H9 (cell line): ENCODE measurements around the gene SRD5A2. TPM values are rescaled to one million over a fixed set of nuclear protein-coding genes. Genes with fewer than 3 reads are reported as not detected.

ENCODE experiments used
- DNase-seq: peaks from one replicate; pipeline ENCODE4 v3.0.0-alpha.2; 2017
- H2AFZ ChIP-seq: one replicate; pipeline ENCODE4 v1.6.1; 2013; ENCODE audit warnings: mild to moderate bottlenecking, low read length, control low read depth, moderate library complexity
- H2AK5ac ChIP-seq: 2 replicates; pipeline ENCODE4 v1.6.1; 2013; ENCODE audit warnings: low read length, control low read depth, mixed read lengths; ENCODE audit not compliant: insufficient read length
- H2BK120ac ChIP-seq: one replicate; pipeline ENCODE4 v1.6.1; 2013; ENCODE audit warnings: low read depth, mild to moderate bottlenecking, low read length, control low read depth, inconsistent platforms; ENCODE audit not compliant: poor library complexity, severe bottlenecking
- H2BK12ac ChIP-seq: 2 replicates; pipeline ENCODE4 v1.6.1; 2013; ENCODE audit warnings: low read length, control low read depth, mixed read lengths, low read depth; ENCODE audit not compliant: insufficient read length
- H2BK15ac ChIP-seq: 2 replicates; pipeline ENCODE4 v1.6.1; 2013; ENCODE audit warnings: low read depth, low read length, control low read depth
- H2BK20ac ChIP-seq: one replicate; pipeline ENCODE4 v1.6.1; 2013; ENCODE audit warnings: low read depth, mild to moderate bottlenecking, low read length, control low read depth, inconsistent platforms; ENCODE audit not compliant: poor library complexity, severe bottlenecking
- H2BK5ac ChIP-seq: 2 replicates; pipeline ENCODE4 v1.6.1; 2013; ENCODE audit warnings: low read length, control low read depth, mixed read lengths; ENCODE audit not compliant: insufficient read length
- H3K14ac ChIP-seq: 2 replicates; pipeline ENCODE4 v1.6.1; 2013; ENCODE audit warnings: low read length, control low read depth; ENCODE audit not compliant: insufficient read depth
- H3K18ac ChIP-seq: 2 replicates; pipeline ENCODE4 v1.6.1; 2013; ENCODE audit warnings: low read depth, mild to moderate bottlenecking, mixed read lengths, low read length, control low read depth; ENCODE audit not compliant: insufficient read length
- H3K23ac ChIP-seq: 2 replicates; pipeline ENCODE4 v1.6.1; 2013; ENCODE audit warnings: low read length, control low read depth, mixed read lengths, low read depth; ENCODE audit not compliant: insufficient read length
- H3K23me2 ChIP-seq: 2 replicates; pipeline ENCODE4 v1.6.1; 2013; ENCODE audit warnings: low read depth, mild to moderate bottlenecking, mixed read lengths, low read length, control low read depth; ENCODE audit not compliant: insufficient read length, poor library complexity, severe bottlenecking
- H3K27ac ChIP-seq: 2 replicates; pipeline ENCODE4 v1.5.1; 2013; ENCODE audit warnings: low read length, control low read depth, mixed read lengths, low read depth; ENCODE audit not compliant: insufficient read length
- H3K27me3 ChIP-seq: 2 replicates; pipeline ENCODE4 v1.6.1; 2013; ENCODE audit warnings: low read length, control low read depth, inconsistent platforms; ENCODE audit not compliant: insufficient read depth
- H3K4ac ChIP-seq: 2 replicates; pipeline ENCODE4 v1.6.1; 2013; ENCODE audit warnings: low read depth, mild to moderate bottlenecking, control low read depth, inconsistent platforms, low read length, moderate library complexity
- H3K4me1 ChIP-seq: 2 replicates; pipeline ENCODE4 v1.6.1; 2013; ENCODE audit warnings: low read length, control low read depth, inconsistent platforms; ENCODE audit not compliant: insufficient read depth
- H3K4me2 ChIP-seq: 2 replicates; pipeline ENCODE4 v1.6.1; 2013; ENCODE audit warnings: low read length, control low read depth, mixed read lengths; ENCODE audit not compliant: insufficient read length, insufficient read depth
- H3K56ac ChIP-seq: 2 replicates; pipeline ENCODE4 v1.6.1; 2013; ENCODE audit warnings: low read depth, mild to moderate bottlenecking, mixed read lengths, low read length, control low read depth; ENCODE audit not compliant: insufficient read length
- H3K79me1 ChIP-seq: 2 replicates; pipeline ENCODE4 v1.6.1; 2013; ENCODE audit warnings: low read depth, mild to moderate bottlenecking, moderate library complexity, low read length, control low read depth, inconsistent platforms; ENCODE audit not compliant: insufficient read depth, poor library complexity, severe bottlenecking
- H3K79me2 ChIP-seq: 2 replicates; pipeline ENCODE4 v1.6.1; 2013; ENCODE audit warnings: low read length, control low read depth, inconsistent platforms; ENCODE audit not compliant: insufficient read depth
- H3K9ac ChIP-seq: 2 replicates; pipeline ENCODE4 v1.6.1; 2013; ENCODE audit warnings: low read length, control low read depth, mixed read lengths; ENCODE audit not compliant: insufficient read length; ENCODE audit errors: extremely low read depth
- H3K9me3 ChIP-seq: one replicate; pipeline ENCODE4 v1.6.1; 2013; ENCODE audit warnings: low read depth, low read length, inconsistent platforms; ENCODE audit not compliant: control insufficient read depth
- H3T11ph ChIP-seq: one replicate; pipeline ENCODE4 v1.6.1; 2013; ENCODE audit warnings: mild to moderate bottlenecking, low read length, control low read depth, inconsistent platforms
- H4K20me1 ChIP-seq: one replicate; pipeline ENCODE4 v1.6.1; 2013; ENCODE audit not compliant: control insufficient read depth, insufficient read length, insufficient read depth
- H4K5ac ChIP-seq: 2 replicates; pipeline ENCODE4 v1.6.1; 2013; ENCODE audit warnings: low read depth, mild to moderate bottlenecking, mixed read lengths, low read length, control low read depth; ENCODE audit not compliant: insufficient read length
- H4K8ac ChIP-seq: replicated peaks from 2 replicates; pipeline ENCODE4 v1.6.1; 2013; ENCODE audit warnings: low read length, control low read depth, mixed read lengths, low read depth; ENCODE audit not compliant: insufficient read length
- H4K91ac ChIP-seq: 2 replicates; pipeline ENCODE4 v1.6.1; 2013; ENCODE audit warnings: low read depth, mild to moderate bottlenecking, moderate library complexity, mixed read lengths, low read length, control low read depth; ENCODE audit not compliant: insufficient read length
- H3K27ac Mint-ChIP-seq, 3 experiments: 2 replicates in 2 of 3; 3 replicates in 1 of 3; pipeline ENCODE4 v1.8.0; 2020 to 2021; ENCODE audit warnings: mixed read lengths in 3 of 3, mild to moderate bottlenecking in 1 of 3, moderate library complexity in 1 of 3
- H3K27me3 Mint-ChIP-seq: 2 replicates; pipeline ENCODE4 v1.8.0; 2021; ENCODE audit warnings: low read depth, mild to moderate bottlenecking, moderate library complexity, mixed read lengths
- H3K36me3 Mint-ChIP-seq, 3 experiments: 2 replicates in 2 of 3; 3 replicates in 1 of 3; pipeline ENCODE4 v1.8.0; 2020 to 2021; ENCODE audit warnings: low read depth in 3 of 3, mixed read lengths in 3 of 3; ENCODE audit not compliant: insufficient read depth in 1 of 3
- H3K4me1 Mint-ChIP-seq, 2 experiments: 2 replicates each; pipeline ENCODE4 v1.8.0; 2020; ENCODE audit warnings: mixed read lengths in 2 of 2
- H3K4me3 Mint-ChIP-seq, 2 experiments: 2 replicates in 1 of 2; 3 replicates in 1 of 2; pipeline ENCODE4 v1.8.0; 2020 to 2021; ENCODE audit warnings: mild to moderate bottlenecking in 2 of 2, mixed read lengths in 2 of 2, moderate library complexity in 1 of 2
- H3K9me3 Mint-ChIP-seq, 2 experiments: 2 replicates in 1 of 2; 3 replicates in 1 of 2; pipeline ENCODE4 v1.8.0; 2020; ENCODE audit warnings: mild to moderate bottlenecking in 2 of 2, mixed read lengths in 2 of 2, moderate library complexity in 1 of 2
- CTCF ChIP-seq: fragments of 200-600 bp; sonication (generic); conservative IDR thresholded peaks from 3 replicates; pipeline ENCODE4 v1.8.0; 2021; ENCODE audit warnings: antibody characterized with exemption, mild to moderate bottlenecking
- WGBS: extraction: QIAGEN DNeasy Blood & Tissue Kit; methylation state at CpG from one replicate; pipeline ENCODE4 v1.1.7; 2013; ENCODE audit warnings: missing lambda C conversion rate, low lambda C conversion rate, mixed read lengths; ENCODE audit not compliant: insufficient read length; ENCODE audit errors: extremely low coverage; 5-methylcytosine and 5-hydroxymethylcytosine counted together
- total RNA-seq: library from RNA; stranded (reverse); gene quantifications from 2 replicates; pipeline ENCODE4 v1.2.1, GENCODE V29; 2021

Gene SRD5A2
- total RNA-seq, 1 experiment from 2014 or later = not detected

DNA sequence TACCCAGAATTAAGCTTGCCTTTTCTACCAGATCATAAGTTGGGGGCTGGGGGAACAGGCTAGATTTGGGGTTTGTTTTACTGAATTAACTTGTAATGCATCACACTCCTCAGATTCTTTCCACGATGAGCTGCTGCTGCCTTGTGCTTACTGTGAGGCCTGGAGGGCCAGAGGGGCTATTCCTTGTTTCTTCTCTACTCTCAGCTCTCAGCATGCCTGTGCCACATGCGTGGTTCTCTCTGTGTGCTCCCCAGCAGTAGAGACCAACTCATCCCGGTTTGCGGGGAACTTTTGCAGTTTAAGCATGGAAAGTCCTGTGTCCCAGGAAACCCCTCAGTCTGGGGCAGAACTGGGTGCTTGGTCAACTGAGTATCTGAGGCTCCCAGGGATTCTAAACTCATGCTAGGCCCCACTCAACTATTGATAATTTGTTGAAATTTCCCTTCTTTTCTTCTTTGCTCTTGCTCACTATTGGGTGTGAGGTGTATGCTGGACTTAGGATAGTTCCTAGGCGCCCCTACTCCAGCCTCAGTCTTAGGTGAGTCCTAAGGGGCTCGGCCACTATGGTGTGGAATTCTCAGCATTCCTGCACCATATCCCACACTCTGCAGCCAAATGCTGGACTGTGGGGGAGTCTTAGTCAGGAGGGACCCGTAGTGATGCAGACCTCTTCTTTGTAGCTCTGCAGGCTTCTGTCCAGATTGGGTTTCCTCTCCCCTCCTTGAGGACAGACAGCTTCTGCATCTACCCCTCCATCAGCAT is 63.1 kb downstream of the SRD5A2 start:
- H4K8ac ChIP-seq = no peak overlapping the region
- no peak overlapping the region for H4K5ac ChIP-seq
- no CpG with 5 or more reads among the region's 7 CpGs for WGBS
- Mint-ChIP-seq H3K4me1 (peaks cover 0 to 2% of the 10 kb centered on the region in 2 experiments; a peak in 1 of 4 replicates), H3K27ac (no peak overlapping the region), H3K36me3 (peaks cover 0 to 4% (median 0%) of the 10 kb centered on the region in 3 experiments; a peak in 2 of 7 replicates), H3K4me3 (no peak overlapping the region), H3K9me3 (peaks cover 2 to 8% of the 10 kb centered on the region in 2 experiments; a peak in 4 of 5 replicates), H3K27me3 (no peaks in the 10 kb centered on the region; the same call in none of the 2 replicates)
- no peaks in the 10 kb centered on the region for H3K23me2 ChIP-seq
- no peaks in the 10 kb centered on the region for H4K20me1 ChIP-seq
- H3K79me2 ChIP-seq = no peaks in the 10 kb centered on the region
- no peaks in the 10 kb centered on the region for H3K4me1 ChIP-seq
- no peak overlapping the region for H4K91ac ChIP-seq
- H2BK15ac ChIP-seq = no peak overlapping the region
- H2AFZ ChIP-seq = no peak overlapping the region
- no peaks in the 10 kb centered on the region for H3K79me1 ChIP-seq
- no peaks in the 10 kb centered on the region for H3K9me3 ChIP-seq
- H3K14ac ChIP-seq = no peak overlapping the region
- no peaks in the 10 kb centered on the region; the same call in 1 of the 2 replicates for H3K27me3 ChIP-seq
- H3K4me2 ChIP-seq = no peak overlapping the region
- H3K18ac ChIP-seq = no peak overlapping the region
- no peak overlapping the region for H3K23ac ChIP-seq
- DNase-seq = no peak
- H3K27ac ChIP-seq = no peak overlapping the region
- no peak for TF ChIP-seq CTCF
- no peak overlapping the region for H2AK5ac ChIP-seq
- H2BK5ac ChIP-seq = no peak overlapping the region
- no peak overlapping the region for H3T11ph ChIP-seq
- H3K9ac ChIP-seq = no peak overlapping the region
- H3K4ac ChIP-seq = no peak overlapping the region
- H2BK12ac ChIP-seq = no peak overlapping the region
- no peak overlapping the region for H2BK20ac ChIP-seq
- H3K56ac ChIP-seq = no peak overlapping the region
- H2BK120ac ChIP-seq = no peak overlapping the region
